B cell (primary cell): ENCODE measurements around the gene TIMM23B. TPM values are rescaled to one million over a fixed set of nuclear protein-coding genes. Genes with fewer than 3 reads are reported as not detected.

Source experiments
- ATAC-seq: fragments of 200-7000 bp; cut with Tn5 transposase; one replicate; pipeline ENCODE4 v1.10.0; 2021; ENCODE audit warnings: low read depth, mild to moderate bottlenecking, moderate number of reproducible peaks, moderate library complexity
- CTCF ChIA-PET: fragments of 350-600 bp; sonication (Branson Sonifier 250); formaldehyde crosslinking; loops from one replicate; lab custom pipeline; 2021; ENCODE audit warnings: antibody characterized with exemption, inconsistent platforms; lab: Charles Lee
- POLR2A ChIA-PET: fragments of 350-600 bp; sonication (Branson Sonifier 250); formaldehyde crosslinking; loops from one replicate; lab custom pipeline; 2021; ENCODE audit warnings: antibody characterized with exemption; lab: Charles Lee
- DNase-seq: peaks from one replicate; pipeline ENCODE4 v3.0.0; 2013
- H2AFZ ChIP-seq: 2 replicates; pipeline ENCODE4 v1.6.1; 2012; ENCODE audit warnings: mild to moderate bottlenecking, low read depth, low read length; ENCODE audit not compliant: insufficient read depth, poor library complexity, severe bottlenecking
- H3K27ac ChIP-seq, 2 donors: 1 replicate in 1 of 2; 2 replicates in 1 of 2; pipeline ENCODE4 v1.5.1; 2012 to 2013; ENCODE audit warnings: low read length in 2 of 2, mild to moderate bottlenecking in 2 of 2, moderate library complexity in 1 of 2
- H3K27me3 ChIP-seq, 4 experiments: fragments of 200-600 bp in 1 of 4; sonication (generic) in 1 of 4; replicated peaks in 1 of 4; 1 replicate in 2 of 4; 2 replicates in 2 of 4; pipeline versions ENCODE4 v1.6.1 to v1.7.0; 2013 to 2016; ENCODE audit warnings: low read length in 3 of 4, mild to moderate bottlenecking in 2 of 4, mixed read lengths in 1 of 4, moderate library complexity in 1 of 4; ENCODE audit not compliant: insufficient read depth in 4 of 4, control insufficient read depth in 3 of 4; ENCODE audit errors: control extremely low read depth in 1 of 4
- H3K36me3 ChIP-seq, 2 experiments: replicated peaks in 1 of 2; 1 replicate in 1 of 2; 2 replicates in 1 of 2; pipeline versions ENCODE4 v1.6.1 to v1.7.1; 2013; ENCODE audit warnings: low read length in 1 of 2; ENCODE audit not compliant: insufficient read depth in 2 of 2, control insufficient read depth in 1 of 2; ENCODE audit errors: control extremely low read depth in 1 of 2, extremely low read depth in 1 of 2
- H3K4me1 ChIP-seq, 2 donors: fragments of 200-600 bp in 1 of 2; sonication (generic) in 1 of 2; 1 replicate in 1 of 2; 2 replicates in 1 of 2; pipeline versions ENCODE4 v1.5.1 to v1.6.1; 2013 to 2017; ENCODE audit warnings: low read length in 2 of 2; ENCODE audit not compliant: control insufficient read depth in 2 of 2, insufficient read depth in 2 of 2
- H3K4me2 ChIP-seq: replicated peaks from 2 replicates; pipeline ENCODE3; 2012; ENCODE audit warnings: mild to moderate bottlenecking, low read depth, low read length; ENCODE audit not compliant: poor library complexity, severe bottlenecking
- H3K4me3 ChIP-seq, 5 experiments: fragments of 200-600 bp in 1 of 5; sonication (generic) in 1 of 5; 1 replicate in 3 of 5; 2 replicates in 2 of 5; pipeline versions ENCODE4 v1.5.1 to v1.7.0; 2011 to 2016; ENCODE audit warnings: low read length in 4 of 5, mild to moderate bottlenecking in 4 of 5, low read depth in 2 of 5, control low read depth in 1 of 5, moderate library complexity in 1 of 5; ENCODE audit not compliant: insufficient read depth in 1 of 5; ENCODE audit errors: control extremely low read depth in 1 of 5, extremely low read depth in 1 of 5
- H3K79me2 ChIP-seq: fragments of 200-600 bp; sonication (generic); one replicate; pipeline ENCODE4 v1.6.0; 2016; ENCODE audit warnings: low read length; ENCODE audit not compliant: control insufficient read depth, insufficient read depth
- H3K9ac ChIP-seq: fragments of 200-600 bp; sonication (generic); 2 replicates; pipeline ENCODE4 v1.6.1; 2017; ENCODE audit warnings: mild to moderate bottlenecking, low read length, moderate library complexity
- H3K9me3 ChIP-seq, 3 donors: one replicate each; pipeline versions ENCODE4 v1.6.1 to v1.7.1; 2013; ENCODE audit warnings: low read length in 2 of 3; ENCODE audit not compliant: control insufficient read depth in 2 of 3, insufficient read depth in 1 of 3; ENCODE audit errors: control extremely low read depth in 1 of 3
- H4K20me1 ChIP-seq: 2 replicates; pipeline ENCODE4 v1.6.0; 2012; ENCODE audit warnings: mild to moderate bottlenecking, low read length; ENCODE audit not compliant: insufficient read depth, control insufficient read depth, poor library complexity, severe bottlenecking
- H3K27ac Mint-ChIP-seq: one replicate; pipeline ENCODE4 v1.8.0; 2021; ENCODE audit warnings: mixed read lengths
- H3K27me3 Mint-ChIP-seq: one replicate; pipeline ENCODE4 v1.8.0; 2021; ENCODE audit warnings: mixed read lengths
- H3K4me1 Mint-ChIP-seq: one replicate; pipeline ENCODE4 v1.8.0; 2021; ENCODE audit warnings: mixed read lengths
- H3K4me3 Mint-ChIP-seq: one replicate; pipeline ENCODE4 v1.8.0; 2021; ENCODE audit warnings: mixed read lengths
- H3K9me3 Mint-ChIP-seq: one replicate; pipeline ENCODE4 v1.8.0; 2022; ENCODE audit warnings: mixed read lengths; ENCODE audit not compliant: insufficient read depth
- EZH2 ChIP-seq: IDR thresholded peaks from 2 replicates; pipeline ENCODE4 v1.6.1; 2012; ENCODE audit warnings: borderline replicate concordance, low read depth, mild to moderate bottlenecking, moderate library complexity, low read length; ENCODE audit not compliant: insufficient read depth, poor library complexity, severe bottlenecking
- WGBS: methylation state at CpG from one replicate; pipeline ENCODE4 v1.1.5; 2013; ENCODE audit warnings: missing lambda C conversion rate; ENCODE audit not compliant: insufficient coverage; 5-methylcytosine and 5-hydroxymethylcytosine counted together
- intact Hi-C: fragments of 100-400 bp; cut with micrococcal nuclease; formaldehyde crosslinking; loops from one replicate; pipeline ENCODE4 v1.10.0; 2022
- polyA plus RNA-seq: library from polyadenylated mRNA; depleted of rRNA; stranded (reverse); fragments of >200 nt; gene quantifications from 2 replicates; pipeline ENCODE4 v1.2.3, GENCODE V29; 2012
- small RNA-seq: library from RNA; depleted of rRNA; stranded (forward); fragments of <200 nt; gene quantifications from one replicate; pipeline ENCODE3, GENCODE V24; 2012; ENCODE audit warnings: low replicate concordance, low read depth; ENCODE audit not compliant: insufficient read length
- total RNA-seq, 2 donors: library from RNA; stranded (reverse); fragments of 120-200 nt in 1 of 2; gene quantifications; 1 replicate in 1 of 2; 2 replicates in 1 of 2; pipeline versions ENCODE4 v1.2.3 to v1.2.4, GENCODE V29; 2013 to 2022
- TF ChIP-seq, protein P1 (sequence below): fragments of 200-600 bp; IDR thresholded peaks from one replicate; pipeline ENCODE4 v1.8.0; 2022; ENCODE audit warnings: antibody characterized with exemption, mild to moderate bottlenecking

Gene TIMM23B
- total and polyA plus RNA-seq, 2 donors (not counting 1 experiment from before 2014, with no cell fraction given) = 21.4 to 29.1 TPM

DNA sequence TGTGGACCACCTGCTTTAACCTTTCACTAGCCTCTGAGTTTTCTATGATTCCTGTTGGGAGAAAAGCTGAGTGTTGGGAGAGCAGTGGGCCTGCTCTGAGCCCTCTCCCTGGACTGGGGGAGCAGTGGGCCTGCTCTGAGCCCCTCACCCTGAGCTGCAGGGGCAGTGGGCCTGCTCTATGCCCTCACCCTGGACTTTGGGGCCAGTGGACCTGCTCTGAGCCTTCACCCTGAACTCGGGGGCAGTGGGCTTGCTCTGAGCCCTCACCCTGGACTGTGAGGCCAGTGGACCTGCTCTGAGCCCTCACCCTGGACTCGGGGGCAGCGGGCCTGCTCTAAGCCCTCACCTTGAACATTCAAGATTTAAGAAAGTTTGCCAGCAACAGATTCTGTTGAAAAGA, 79.8 kb downstream of the TIMM23B start:
- intact Hi-C loops = no loop called here
- Histone ChIP-seq H3K4me1 (no peaks in the 10 kb centered on the region), H4K20me1 (no peaks in the 10 kb centered on the region), H3K4me2 (no peak overlapping the region), H3K9me3 (peaks cover 0 to 8% (median 0%) of the 10 kb centered on the region in 3 donors), H3K9ac (no peak overlapping the region), H3K27me3 (peaks cover 0 to 11% (median 2%) of the 10 kb centered on the region in 4 experiments), H3K36me3 (no peaks in the 10 kb centered on the region), H3K27ac (no peak overlapping the region), H3K4me3 (no peak overlapping the region), H2AFZ (no peak overlapping the region), H3K79me2 (no peaks in the 10 kb centered on the region)
- Mint-ChIP-seq H3K9me3 (no peaks in the 10 kb centered on the region), H3K27ac (no peak overlapping the region), H3K27me3 (peaks cover 18% of the 10 kb centered on the region), H3K4me3 (no peak overlapping the region), H3K4me1 (no peaks in the 10 kb centered on the region)
- POLR2A ChIA-PET = no interaction called here
- ATAC-seq (no peak), DNase-seq (no peak)
- CTCF ChIA-PET = no interaction called here
- 89% methylated on average over 3 of the region's 3 CpGs for WGBS
- no peak for TF ChIP-seq EZH2
- TF ChIP-seq, protein P1, sequence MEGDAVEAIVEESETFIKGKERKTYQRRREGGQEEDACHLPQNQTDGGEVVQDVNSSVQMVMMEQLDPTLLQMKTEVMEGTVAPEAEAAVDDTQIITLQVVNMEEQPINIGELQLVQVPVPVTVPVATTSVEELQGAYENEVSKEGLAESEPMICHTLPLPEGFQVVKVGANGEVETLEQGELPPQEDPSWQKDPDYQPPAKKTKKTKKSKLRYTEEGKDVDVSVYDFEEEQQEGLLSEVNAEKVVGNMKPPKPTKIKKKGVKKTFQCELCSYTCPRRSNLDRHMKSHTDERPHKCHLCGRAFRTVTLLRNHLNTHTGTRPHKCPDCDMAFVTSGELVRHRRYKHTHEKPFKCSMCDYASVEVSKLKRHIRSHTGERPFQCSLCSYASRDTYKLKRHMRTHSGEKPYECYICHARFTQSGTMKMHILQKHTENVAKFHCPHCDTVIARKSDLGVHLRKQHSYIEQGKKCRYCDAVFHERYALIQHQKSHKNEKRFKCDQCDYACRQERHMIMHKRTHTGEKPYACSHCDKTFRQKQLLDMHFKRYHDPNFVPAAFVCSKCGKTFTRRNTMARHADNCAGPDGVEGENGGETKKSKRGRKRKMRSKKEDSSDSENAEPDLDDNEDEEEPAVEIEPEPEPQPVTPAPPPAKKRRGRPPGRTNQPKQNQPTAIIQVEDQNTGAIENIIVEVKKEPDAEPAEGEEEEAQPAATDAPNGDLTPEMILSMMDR = no peak

Small RNA genes lying within 50 kb of the gene (small RNA-seq; reads per million reads assigned to genes)
- gene RNA5SP317 = not detected
- gene SNORA74C-2 = not detected

Other genes starting within 250 kb of the TIMM23B start
- not detected in 2 replicates for gene OGDHL, start 179.7 kb upstream of the TIMM23B start, total RNA-seq
- 0.07 TPM in 1 of 2 replicates, not detected in the other for gene OGDHL, start 179.7 kb upstream of the TIMM23B start, polyA plus RNA-seq
- gene PARG, start within 50 bp of the TIMM23B start, total RNA-seq = 47.9 and 50.2 TPM in 2 replicates
- gene PARG, start within 50 bp of the TIMM23B start, polyA plus RNA-seq = 8.5 and 8.9 TPM in 2 replicates
- gene AGAP6, start 46.4 kb downstream of the TIMM23B start, total RNA-seq = 23.4 and 26.3 TPM in 2 replicates
- 41.0 and 46.0 TPM in 2 replicates for gene AGAP6, start 46.4 kb downstream of the TIMM23B start, polyA plus RNA-seq
- gene WASHC2A, start 125.9 kb downstream of the TIMM23B start, total RNA-seq = 66.5 and 68.8 TPM in 2 replicates
- gene WASHC2A, start 125.9 kb downstream of the TIMM23B start, polyA plus RNA-seq = 20.6 and 21.2 TPM in 2 replicates